ENCODE measurements around the gene SLC24A4.
A peak's percentile ranks its signal among the peaks of the same experiment; 100 is the strongest.
"Not testable (repeated sequence)": the region's sequence is repeated elsewhere in the genome, so short reads cannot be mapped to it uniquely, and the experiment has no call there.

The SLC24A4 gene

GRCh38 chr14:92397953-92398564 lies 75.1 kb downstream of the SLC24A4 start:
- no peak for DNase-seq (ENCODE audit: low read depth, low spot score)
- no peak overlapping the region for H3K27ac ChIP-seq

GRCh38 chr14:92398888-92399636 lies 76.1 kb downstream of the SLC24A4 start:
- DNase-seq (ENCODE audit: low read depth, low spot score): no peak

GRCh38 chr14:92400579-92401444 lies 77.8 kb downstream of the SLC24A4 start:
- H3K27ac ChIP-seq: no peak overlapping the region
- DNase-seq (ENCODE audit: low read depth, low spot score): no peak

More at GRCh38 chr14:92398888-92399636, 76.1 kb downstream of the SLC24A4 start:
- no peak overlapping the region for H3K27ac ChIP-seq

- no peak overlapping the region for H3K27ac ChIP-seq
- no peak for DNase-seq (ENCODE audit: low read depth, low spot score)
Observed at GRCh38 chr14:92401561-92401960, 78.6 kb downstream of the SLC24A4 start.

GRCh38 chr14:92402500-92402899 lies 79.5 kb downstream of the SLC24A4 start:
- H3K27ac ChIP-seq; DNase-seq (ENCODE audit: low read depth, low spot score): not testable (repeated sequence)

- no peak for DNase-seq (ENCODE audit: low read depth, low spot score)
- H3K27ac ChIP-seq: no peak overlapping the region
Observed at GRCh38 chr14:92404018-92404417, 81.1 kb downstream of the SLC24A4 start.

- H3K27ac ChIP-seq: no peak overlapping the region
- DNase-seq (ENCODE audit: low read depth, low spot score): no peak
Observed at GRCh38 chr14:92404421-92404820, 81.5 kb downstream of the SLC24A4 start.

- no peak for DNase-seq (ENCODE audit: low read depth, low spot score)
Observed at GRCh38 chr14:92404938-92405337, 82.0 kb downstream of the SLC24A4 start.

GRCh38 chr14:92407410-92407809 lies 84.4 kb downstream of the SLC24A4 start:
- H3K27ac ChIP-seq: no peak overlapping the region
- DNase-seq (ENCODE audit: low read depth, low spot score): no peak

More at GRCh38 chr14:92404938-92405337, 82.0 kb downstream of the SLC24A4 start:
- no peak overlapping the region for H3K27ac ChIP-seq

- no peak overlapping the region for H3K27ac ChIP-seq
- DNase-seq (ENCODE audit: low read depth, low spot score): no peak
Observed at GRCh38 chr14:92409043-92409442, 86.1 kb downstream of the SLC24A4 start.

- DNase-seq (ENCODE audit: low read depth, low spot score): no peak
- no peak overlapping the region for H3K27ac ChIP-seq
Observed at GRCh38 chr14:92411135-92411534, 88.2 kb downstream of the SLC24A4 start.

- H3K27ac ChIP-seq: no peak overlapping the region
- no peak for DNase-seq (ENCODE audit: low read depth, low spot score)
Observed at GRCh38 chr14:92411941-92412340, 89.0 kb downstream of the SLC24A4 start.

- no peak overlapping the region for H3K27ac ChIP-seq
- DNase-seq (ENCODE audit: low read depth, low spot score): no peak
Observed at GRCh38 chr14:92412912-92413311, 89.9 kb downstream of the SLC24A4 start.

- DNase-seq (ENCODE audit: low read depth, low spot score): no peak
- H3K27ac ChIP-seq: no peak overlapping the region
Observed at GRCh38 chr14:92413379-92413778, 90.4 kb downstream of the SLC24A4 start.

- H3K27ac ChIP-seq: no peak overlapping the region
- DNase-seq (ENCODE audit: low read depth, low spot score): no peak
Observed at GRCh38 chr14:92414690-92415445, 91.9 kb downstream of the SLC24A4 start.

GRCh38 chr14:92415969-92416368 lies 93.0 kb downstream of the SLC24A4 start:
- no peak overlapping the region for H3K27ac ChIP-seq
- DNase-seq (ENCODE audit: low read depth, low spot score): no peak

GRCh38 chr14:92416544-92416943 lies 93.6 kb downstream of the SLC24A4 start:
- no peak for DNase-seq (ENCODE audit: low read depth, low spot score)
- no peak overlapping the region for H3K27ac ChIP-seq

GRCh38 chr14:92417759-92418158 lies 94.8 kb downstream of the SLC24A4 start:
- no peak for DNase-seq (ENCODE audit: low read depth, low spot score)
- no peak overlapping the region for H3K27ac ChIP-seq

GRCh38 chr14:92421751-92422150 lies 98.8 kb downstream of the SLC24A4 start:
- DNase-seq (ENCODE audit: low read depth, low spot score): no peak
- no peak overlapping the region for H3K27ac ChIP-seq

- no peak overlapping the region for H3K27ac ChIP-seq
- DNase-seq (ENCODE audit: low read depth, low spot score): peak; percentile 29
Observed at GRCh38 chr14:92425101-92425500, 102.1 kb downstream of the SLC24A4 start.
